ENCODE data around the gene NOM1.

NOM1 gene

GRCh38 chr7:157017603-157018327, 68.3 kb downstream of the NOM1 start:
- no peak for DNase-seq (ENCODE audit: low read depth)

- no peak for DNase-seq (ENCODE audit: low read depth)
These were observed 69.0 kb downstream of the NOM1 start for GRCh38 chr7:157018328-157018996.

- DNase-seq (ENCODE audit: low read depth), result no peak
These were observed 69.6 kb downstream of the NOM1 start for GRCh38 chr7:157018997-157019608.

- DNase-seq (ENCODE audit: low read depth), result no peak
These were observed 70.4 kb downstream of the NOM1 start for GRCh38 chr7:157019718-157020451.

GRCh38 chr7:157020514-157021070, 71.1 kb downstream of the NOM1 start:
- DNase-seq (ENCODE audit: low read depth), result no peak

- DNase-seq (ENCODE audit: low read depth), result no peak
These were observed 71.8 kb downstream of the NOM1 start for GRCh38 chr7:157021071-157021870.

- no peak for DNase-seq (ENCODE audit: low read depth)
These were observed 72.6 kb downstream of the NOM1 start for GRCh38 chr7:157021871-157022680.
